DMS79 treated with DMSO at 0.1 percent for 48 hours (cell line): Measurements from ENCODE around the gene MAP6D1.
"Not testable (repeated sequence)": the region's sequence is repeated elsewhere in the genome, so short reads cannot be mapped to it uniquely, and the experiment has no call there.

Experiments used
- DNase-seq: peaks from one replicate; lab custom pipeline; 2025; lab: John Stamatoyannopoulos, UW

MAP6D1 gene

GRCh38 chr3:183799461-183799860, 25.9 kb downstream of the MAP6D1 start:
- no peak for DNase-seq

GRCh38 chr3:183797996-183798395, 27.4 kb downstream of the MAP6D1 start:
- DNase-seq = no peak

DNA sequence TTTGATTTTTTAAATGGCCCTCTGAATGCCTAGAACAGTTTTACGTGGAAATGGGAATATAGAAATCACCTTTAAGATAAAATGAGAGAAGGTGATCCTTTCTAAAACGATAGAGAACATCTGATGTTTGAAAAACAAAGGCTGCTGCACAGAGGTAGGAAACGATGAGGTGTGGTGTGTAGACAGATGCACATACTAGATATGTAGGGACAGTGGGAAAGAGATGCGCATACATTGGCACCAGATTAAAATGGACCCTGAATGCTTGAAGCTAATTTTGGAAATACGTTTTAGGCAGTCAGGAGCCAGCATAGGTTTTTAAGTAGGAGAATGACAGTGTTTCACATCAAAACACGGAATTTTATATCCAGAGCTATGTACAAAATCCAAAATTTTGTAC, 29.0 kb downstream of the MAP6D1 start:
- no peak for DNase-seq

DNA sequence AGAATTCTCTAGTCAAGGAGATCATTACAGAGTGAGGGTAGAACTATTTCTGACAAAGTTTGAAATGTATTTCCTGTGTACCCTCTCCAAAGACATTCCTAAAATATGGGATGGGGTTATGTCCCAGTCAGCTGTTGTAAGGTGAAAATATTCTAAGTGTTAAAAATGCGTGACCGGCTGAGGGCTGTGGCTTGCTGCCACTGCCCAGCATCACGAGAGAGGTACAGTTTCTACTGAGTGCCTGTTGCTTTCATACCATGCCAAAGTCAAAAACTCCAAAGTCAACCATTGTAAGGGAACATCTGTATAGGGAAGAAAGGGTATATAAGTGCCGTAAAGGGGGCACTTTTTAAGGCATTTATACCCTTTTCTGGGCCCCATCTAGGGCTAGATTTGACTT, 30.9 kb downstream of the MAP6D1 start:
- no peak for DNase-seq

DNA sequence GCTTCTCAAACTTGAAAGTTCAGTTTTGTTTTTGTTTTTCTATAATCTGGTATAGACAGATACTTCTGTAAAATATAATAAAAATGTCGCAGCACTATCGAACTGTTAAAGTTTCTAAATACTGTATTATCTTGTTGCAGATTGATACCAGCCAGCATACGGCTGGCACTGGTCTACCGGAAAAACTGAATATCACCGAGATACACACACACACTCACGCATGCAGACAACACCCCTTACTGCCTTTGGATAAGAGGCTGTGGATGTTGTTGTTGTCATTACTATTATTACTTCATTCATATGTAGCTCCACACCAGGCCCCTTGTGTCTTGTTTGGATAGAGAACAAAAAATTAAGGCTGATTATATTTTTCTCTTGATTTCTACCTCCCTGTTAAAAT, 32.4 kb downstream of the MAP6D1 start:
- DNase-seq = no peak

DNA sequence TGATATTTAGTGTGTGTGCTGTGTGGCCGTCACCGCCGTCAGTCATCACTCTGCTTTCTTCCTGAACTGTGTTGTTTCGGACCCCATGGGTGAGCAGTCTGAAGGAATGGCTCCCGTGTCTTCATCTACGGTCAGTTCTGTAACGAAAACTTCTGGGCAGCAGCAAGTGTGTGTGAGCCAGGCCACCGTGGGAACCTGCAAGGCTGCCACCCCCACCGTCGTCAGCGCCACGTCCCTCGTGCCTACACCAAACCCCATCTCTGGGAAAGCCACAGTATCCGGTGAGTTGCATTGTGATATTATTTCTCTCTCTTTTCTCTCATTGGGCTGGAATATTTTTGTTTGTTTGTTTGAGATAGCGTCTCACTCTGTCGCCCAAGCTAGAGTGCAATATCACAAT, 34.7 kb downstream of the MAP6D1 start:
- no peak for DNase-seq

- no peak for DNase-seq
Observed at GRCh38 chr3:183789826-183790225, 35.6 kb downstream of the MAP6D1 start.

- DNase-seq = not testable (repeated sequence)
Observed at GRCh38 chr3:183784503-183784902, 40.9 kb downstream of the MAP6D1 start.

- DNase-seq = no peak
Observed at GRCh38 chr3:183782576-183783276, 42.7 kb downstream of the MAP6D1 start.

- no peak for DNase-seq
Observed at GRCh38 chr3:183781246-183781645, 44.1 kb downstream of the MAP6D1 start.

DNA sequence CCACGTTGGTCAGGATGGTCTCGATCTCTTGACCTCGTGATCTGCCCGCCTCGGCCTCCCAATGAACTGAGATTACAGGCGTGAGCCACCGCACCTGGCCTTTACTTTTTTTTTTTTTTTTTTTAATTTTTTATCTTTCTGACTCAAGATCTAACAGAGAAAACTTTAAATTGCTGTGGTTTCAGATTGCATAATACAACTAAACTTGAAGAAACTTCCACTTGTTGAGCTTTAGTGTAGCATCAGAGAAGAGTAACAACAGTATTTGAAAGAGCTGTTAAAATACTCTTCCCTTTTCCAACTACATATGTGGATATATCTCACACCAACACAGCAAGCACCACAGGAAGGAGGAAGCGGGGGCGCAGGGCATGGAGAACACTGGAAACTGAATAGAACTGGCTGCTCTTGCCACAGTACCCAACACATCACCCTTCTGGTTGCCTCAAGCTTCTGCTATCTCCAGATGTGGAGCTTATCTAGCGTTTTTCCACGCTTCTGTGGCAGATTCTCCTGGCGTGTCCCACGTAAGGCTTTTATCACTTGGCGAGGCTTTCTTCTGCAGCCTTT, 45.4 kb downstream of the MAP6D1 start:
- no peak for DNase-seq

DNA sequence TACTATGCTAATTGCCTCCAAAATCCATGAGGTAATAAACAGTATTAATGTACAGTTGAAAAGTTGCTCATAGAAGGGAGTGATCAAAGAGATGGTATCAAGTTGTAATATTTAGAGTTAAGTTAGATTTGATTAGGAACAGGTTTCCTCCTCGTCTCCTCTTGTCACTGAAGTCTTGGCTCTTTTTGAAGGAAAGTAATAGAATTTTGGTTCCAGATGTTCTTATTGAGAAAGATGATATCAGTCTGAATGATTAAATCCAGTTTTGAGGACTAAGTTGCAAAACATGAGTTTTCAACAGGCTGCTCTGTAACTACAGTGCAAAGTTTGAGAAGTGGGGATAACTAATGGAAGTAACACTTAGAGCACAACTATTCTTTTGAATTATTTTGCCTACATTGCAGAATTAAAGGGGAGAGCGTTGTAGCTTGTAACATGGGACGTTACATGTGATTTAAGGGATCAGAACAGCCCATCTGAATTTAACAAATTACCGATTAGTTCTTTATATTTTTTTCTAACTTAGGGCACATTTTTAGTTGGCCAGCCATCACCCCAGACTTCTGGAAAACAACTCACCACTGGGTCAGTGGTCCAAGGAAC, 48.3 kb downstream of the MAP6D1 start:
- no peak for DNase-seq

GRCh38 chr3:183776451-183776850, 48.9 kb downstream of the MAP6D1 start:
- not testable (repeated sequence) for DNase-seq

GRCh38 chr3:183775781-183776180, 49.6 kb downstream of the MAP6D1 start:
- DNase-seq = no peak

DNA sequence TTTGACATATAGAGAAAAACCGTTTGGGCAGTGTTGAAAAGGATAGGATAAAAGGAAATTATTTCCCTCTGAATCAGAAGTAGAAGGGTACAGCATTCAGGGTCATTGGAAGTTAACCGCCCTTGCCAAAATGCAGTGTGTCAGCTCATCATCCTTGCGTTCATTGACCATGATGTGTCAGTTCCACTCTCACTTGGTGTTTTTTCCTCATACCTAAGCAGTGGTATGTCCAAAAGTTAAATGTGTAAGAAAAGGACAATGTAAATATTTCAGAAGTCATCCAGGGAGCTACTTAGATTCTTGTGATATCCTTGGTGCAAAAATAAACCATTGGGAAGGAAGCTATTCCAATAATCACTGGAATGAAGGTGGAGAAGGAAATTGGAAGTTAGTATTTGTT, 50.7 kb downstream of the MAP6D1 start:
- DNase-seq = no peak

GRCh38 chr3:183769453-183769852, 55.9 kb downstream of the MAP6D1 start:
- no peak for DNase-seq

- no peak for DNase-seq
Observed at GRCh38 chr3:183768114-183768513, 57.3 kb downstream of the MAP6D1 start.

GRCh38 chr3:183766745-183767606, 58.4 kb downstream of the MAP6D1 start:
- DNase-seq = peak; percentile 54

DNA sequence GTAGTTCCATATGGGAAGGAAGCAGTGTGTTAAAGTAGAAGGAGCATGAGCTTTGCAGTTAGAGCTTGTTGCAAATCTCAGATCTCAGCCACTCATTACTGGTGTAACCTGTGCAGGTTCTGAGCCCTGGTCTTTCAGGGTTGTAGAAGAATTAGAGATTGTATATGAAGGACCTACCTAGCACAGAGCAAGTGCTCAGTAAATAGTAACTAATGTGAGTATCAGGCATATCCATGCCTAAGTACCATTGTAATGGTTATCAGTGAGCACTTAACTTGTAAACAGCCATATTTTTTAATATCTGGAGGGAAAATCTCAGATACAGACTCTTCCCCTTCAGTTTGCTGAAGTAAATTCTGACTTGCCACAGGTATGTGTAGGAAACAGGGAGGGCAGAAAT, 59.3 kb downstream of the MAP6D1 start:
- no peak for DNase-seq
